Fibroblast of mammary gland (primary cell): Measurements from ENCODE around the gene PKMYT1.
"Not testable (repeated sequence)": the region's sequence is repeated elsewhere in the genome, so short reads cannot be mapped to it uniquely, and the experiment has no call there.

Source experiments
- DNase-seq: peaks from one replicate; pipeline ENCODE4 v3.0.0-alpha.2; 2010; ENCODE audit warnings: low read depth
- H3K4me3 ChIP-seq: 2 replicates; pipeline ENCODE4 v1.5.1; 2011; ENCODE audit warnings: low read depth, mild to moderate bottlenecking, low read length, moderate library complexity; ENCODE audit not compliant: control insufficient read depth
- TF ChIP-seq, protein P1 (sequence below): conservative IDR thresholded peaks from 2 replicates; pipeline ENCODE4 v1.5.1; 2011; ENCODE audit warnings: low read depth, low read length, inconsistent platforms; ENCODE audit not compliant: control insufficient read depth, insufficient read depth

The PKMYT1 gene

DNA sequence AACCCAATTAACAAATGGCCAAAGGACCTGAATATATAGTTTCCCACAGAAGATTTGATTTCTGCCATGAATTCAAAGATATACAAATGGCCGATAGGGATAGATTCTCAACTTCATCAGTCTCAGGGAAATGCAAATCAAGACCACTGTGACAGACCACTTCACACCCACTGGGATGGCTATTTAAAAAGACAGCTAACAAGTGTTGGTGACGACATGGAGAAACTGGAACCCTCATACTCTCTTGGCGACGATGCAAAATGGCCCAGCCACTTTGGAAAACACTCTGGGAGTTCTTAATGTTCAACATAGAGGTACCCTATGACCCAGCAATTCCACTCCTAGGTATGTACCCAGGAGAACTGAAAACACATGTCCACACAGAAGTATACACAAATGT, 33.6 kb downstream of the PKMYT1 start:
- TF ChIP-seq, protein P1, sequence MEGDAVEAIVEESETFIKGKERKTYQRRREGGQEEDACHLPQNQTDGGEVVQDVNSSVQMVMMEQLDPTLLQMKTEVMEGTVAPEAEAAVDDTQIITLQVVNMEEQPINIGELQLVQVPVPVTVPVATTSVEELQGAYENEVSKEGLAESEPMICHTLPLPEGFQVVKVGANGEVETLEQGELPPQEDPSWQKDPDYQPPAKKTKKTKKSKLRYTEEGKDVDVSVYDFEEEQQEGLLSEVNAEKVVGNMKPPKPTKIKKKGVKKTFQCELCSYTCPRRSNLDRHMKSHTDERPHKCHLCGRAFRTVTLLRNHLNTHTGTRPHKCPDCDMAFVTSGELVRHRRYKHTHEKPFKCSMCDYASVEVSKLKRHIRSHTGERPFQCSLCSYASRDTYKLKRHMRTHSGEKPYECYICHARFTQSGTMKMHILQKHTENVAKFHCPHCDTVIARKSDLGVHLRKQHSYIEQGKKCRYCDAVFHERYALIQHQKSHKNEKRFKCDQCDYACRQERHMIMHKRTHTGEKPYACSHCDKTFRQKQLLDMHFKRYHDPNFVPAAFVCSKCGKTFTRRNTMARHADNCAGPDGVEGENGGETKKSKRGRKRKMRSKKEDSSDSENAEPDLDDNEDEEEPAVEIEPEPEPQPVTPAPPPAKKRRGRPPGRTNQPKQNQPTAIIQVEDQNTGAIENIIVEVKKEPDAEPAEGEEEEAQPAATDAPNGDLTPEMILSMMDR: no peak
- no peak for DNase-seq
- no peak overlapping the region for H3K4me3 ChIP-seq

DNA sequence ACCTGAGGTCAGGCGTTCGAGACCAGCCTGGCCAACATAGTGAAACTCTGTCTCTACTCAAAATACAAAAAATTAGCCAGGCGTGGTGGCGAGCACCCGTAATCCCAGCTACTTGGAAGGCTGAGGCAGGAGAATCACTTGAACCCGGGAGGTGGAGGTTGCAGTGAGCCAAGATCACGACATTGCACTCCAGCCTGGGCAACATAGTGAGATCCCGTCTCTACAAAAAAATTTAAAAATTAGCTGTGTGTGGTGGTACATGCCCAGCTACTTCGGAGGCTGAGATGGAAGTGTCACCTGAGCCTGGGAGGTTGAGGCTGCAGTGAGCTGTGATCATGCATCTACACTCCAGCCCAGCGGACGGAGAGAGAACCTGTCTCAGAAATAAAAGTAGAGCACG, 36.5 kb downstream of the PKMYT1 start:
- H3K4me3 ChIP-seq, DNase-seq: not testable (repeated sequence)

DNA sequence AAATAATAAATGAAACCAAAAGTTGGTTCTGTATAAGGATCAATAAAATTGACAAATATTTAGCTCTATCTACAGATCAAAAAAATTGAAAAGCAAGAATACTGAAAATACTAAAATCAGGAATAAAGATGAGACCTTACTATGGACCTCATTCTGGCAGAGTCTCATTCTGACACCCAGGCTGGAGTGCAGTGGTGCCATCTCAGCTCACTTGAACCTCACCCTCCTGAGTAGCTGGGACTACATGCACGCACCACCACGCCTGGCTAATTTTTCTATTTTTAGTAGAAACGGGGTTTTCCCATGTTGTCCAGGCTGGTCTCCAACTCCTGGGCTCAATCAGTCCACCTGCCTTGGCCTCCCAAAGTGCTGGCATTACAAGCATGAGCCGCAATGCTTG, 38.2 kb downstream of the PKMYT1 start:
- TF ChIP-seq, protein P1: no peak
- no peak for DNase-seq
- H3K4me3 ChIP-seq: no peak overlapping the region

DNA sequence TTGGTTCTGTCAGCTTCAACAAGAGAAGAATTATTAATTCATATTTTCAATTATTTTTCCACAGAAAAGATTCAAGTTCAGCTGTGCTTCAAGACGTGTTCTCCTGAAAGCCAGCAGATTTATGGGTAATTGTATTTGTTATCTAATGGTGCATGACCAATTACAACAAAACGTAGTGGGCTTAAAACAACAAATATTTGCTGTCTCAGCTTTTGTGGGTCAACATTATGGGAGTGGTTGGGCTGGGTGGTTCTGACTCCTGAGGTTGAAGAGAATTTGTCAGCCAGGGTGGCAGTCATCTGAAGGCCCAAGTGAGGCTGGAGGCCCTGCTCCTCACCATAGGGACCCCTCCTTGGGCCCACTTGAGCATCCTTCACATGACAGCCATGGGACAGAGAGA, 40.3 kb downstream of the PKMYT1 start:
- DNase-seq: no peak

DNA sequence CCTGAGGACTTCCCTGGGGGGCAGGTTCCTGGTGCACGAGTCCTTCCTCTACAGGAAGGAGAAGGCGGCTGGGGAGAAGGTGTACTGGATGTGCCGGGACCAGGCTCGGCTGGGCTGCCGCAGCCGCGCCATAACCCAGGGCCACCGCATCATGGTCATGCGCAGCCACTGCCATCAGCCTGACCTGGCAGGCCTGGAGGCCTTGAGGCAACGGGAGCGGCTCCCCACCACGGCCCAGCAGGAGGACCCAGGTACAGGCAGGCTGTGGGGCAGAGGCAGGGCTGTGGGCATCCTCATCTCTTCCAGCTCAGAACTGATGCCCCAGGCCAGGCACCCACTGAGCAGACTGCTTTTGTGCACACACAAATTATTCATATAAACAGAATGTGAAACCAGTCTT, 42.0 kb downstream of the PKMYT1 start:
- TF ChIP-seq, protein P1: no peak
- DNase-seq: no peak
- no peak overlapping the region for H3K4me3 ChIP-seq

More for the DNA sequence above, 40.3 kb downstream of the PKMYT1 start:
- no peak overlapping the region for H3K4me3 ChIP-seq
- TF ChIP-seq, protein P1: no peak

DNA sequence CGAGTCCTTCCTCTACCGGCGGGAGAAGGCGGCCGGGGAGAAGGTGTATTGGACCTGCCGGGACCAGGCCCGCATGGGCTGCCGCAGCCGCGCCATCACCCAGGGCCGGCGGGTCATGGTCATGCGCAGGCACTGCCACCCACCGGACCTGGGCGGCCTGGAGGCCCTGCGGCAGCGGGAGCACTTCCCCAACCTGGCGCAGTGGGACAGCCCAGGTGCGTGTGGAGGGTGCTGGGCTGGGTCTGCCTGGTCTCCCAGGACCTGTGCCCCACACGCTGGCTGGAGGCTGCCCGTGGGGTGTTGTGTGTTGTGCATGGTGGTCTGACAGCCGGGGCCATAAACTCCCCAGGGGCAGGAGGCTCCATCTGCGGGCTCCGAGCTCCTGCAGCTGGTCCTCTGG, 43.1 kb downstream of the PKMYT1 start:
- DNase-seq: no peak
- no peak overlapping the region for H3K4me3 ChIP-seq
- TF ChIP-seq, protein P1: no peak

DNA sequence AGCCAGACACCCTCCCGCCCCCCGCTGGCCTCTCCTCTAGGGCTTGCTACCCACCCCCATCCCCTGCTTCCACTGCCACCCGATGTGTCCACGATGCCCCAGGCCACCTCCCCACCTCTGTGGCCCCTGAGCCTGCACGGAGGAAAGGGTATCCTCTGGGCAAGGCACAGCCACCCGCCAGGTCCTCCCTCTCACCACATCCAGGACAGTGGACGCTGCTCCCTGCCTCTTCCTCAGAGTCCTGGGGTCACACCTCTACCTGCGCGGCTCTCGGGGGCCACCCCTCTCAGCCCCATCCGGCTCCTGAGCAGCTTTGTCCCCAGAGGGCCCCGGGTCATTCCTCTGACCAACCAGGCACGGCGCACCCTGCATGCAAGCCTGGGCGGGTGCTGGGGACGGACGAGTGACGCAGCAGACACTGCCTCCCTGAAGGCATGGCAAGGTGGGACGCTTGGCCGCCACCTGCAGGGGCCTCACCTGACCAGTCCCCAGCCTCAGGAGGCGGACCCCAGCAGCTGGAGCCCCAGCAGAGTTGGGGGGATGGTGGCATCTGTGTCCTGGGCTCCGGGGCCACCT, 43.7 kb downstream of the PKMYT1 start:
- DNase-seq: no peak
- no peak overlapping the region for H3K4me3 ChIP-seq
- TF ChIP-seq, protein P1: no peak

DNA sequence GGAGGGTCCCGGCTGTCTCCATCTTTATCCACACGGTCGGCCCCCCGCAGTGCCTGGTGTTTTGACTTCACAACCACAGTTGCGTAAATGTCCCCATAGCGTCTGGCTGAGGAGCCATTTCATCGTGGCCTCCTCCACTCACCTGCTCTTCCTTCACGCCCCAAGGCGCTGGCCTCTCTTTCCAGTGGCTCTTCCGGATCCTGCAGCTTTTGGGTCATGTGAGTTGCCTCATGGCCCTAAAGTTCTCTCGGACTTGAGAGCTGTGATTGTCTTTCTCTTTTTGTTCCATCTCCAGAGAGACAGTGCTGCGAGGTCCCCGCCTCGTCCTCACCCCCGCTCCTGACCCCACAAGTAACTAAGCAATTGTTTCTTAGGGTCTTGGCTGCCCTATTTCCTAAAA, 45.8 kb downstream of the PKMYT1 start:
- TF ChIP-seq, protein P1: no peak
- no peak for DNase-seq
- H3K4me3 ChIP-seq: no peak overlapping the region
